CD4-positive, alpha-beta T cell treated with Interleukin-12 subunit alpha and Interleukin-12 subunit beta, for 1 hour (primary cell): ENCODE results near the gene ELP4.
"Not testable (repeated sequence)": the region's sequence is repeated elsewhere in the genome, so short reads cannot be mapped to it uniquely, and the experiment has no call there.

Experiments
- DNase-seq: peaks from one replicate; pipeline ENCODE4 v3.0.0-alpha.2; 2020

Gene ELP4

GRCh38 chr11:31649129-31649966 lies 139.8 kb downstream of the ELP4 start:
- no peak for DNase-seq

GRCh38 chr11:31651208-31651607 lies 141.6 kb downstream of the ELP4 start:
- no peak for DNase-seq

DNA sequence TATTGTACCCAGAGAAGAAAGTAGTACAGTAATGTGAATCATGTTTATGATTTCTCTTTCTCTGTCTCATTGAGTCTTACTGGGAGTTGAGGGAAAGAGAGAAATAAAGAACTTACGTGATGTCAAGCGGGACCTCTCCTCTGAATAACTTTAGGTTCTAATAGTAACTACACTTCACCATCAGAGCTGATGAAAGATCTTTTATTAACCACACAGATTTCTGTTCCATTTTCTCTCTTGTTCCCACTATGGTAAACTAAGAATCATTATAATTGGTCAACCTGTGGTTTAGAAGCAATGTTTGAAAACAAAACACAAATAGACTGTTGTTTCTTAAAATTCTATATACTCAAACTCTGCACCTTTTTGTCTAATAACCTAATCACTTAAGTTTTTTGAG lies 142.3 kb downstream of the ELP4 start:
- DNase-seq = no peak

- DNase-seq = no peak
Observed at GRCh38 chr11:31652528-31652927, 143.0 kb downstream of the ELP4 start.

- DNase-seq = no peak
Observed at GRCh38 chr11:31655483-31655882, 145.9 kb downstream of the ELP4 start.

- no peak for DNase-seq
Observed at GRCh38 chr11:31656051-31656450, 146.5 kb downstream of the ELP4 start.

GRCh38 chr11:31657091-31657490 lies 147.5 kb downstream of the ELP4 start:
- DNase-seq = no peak

DNA sequence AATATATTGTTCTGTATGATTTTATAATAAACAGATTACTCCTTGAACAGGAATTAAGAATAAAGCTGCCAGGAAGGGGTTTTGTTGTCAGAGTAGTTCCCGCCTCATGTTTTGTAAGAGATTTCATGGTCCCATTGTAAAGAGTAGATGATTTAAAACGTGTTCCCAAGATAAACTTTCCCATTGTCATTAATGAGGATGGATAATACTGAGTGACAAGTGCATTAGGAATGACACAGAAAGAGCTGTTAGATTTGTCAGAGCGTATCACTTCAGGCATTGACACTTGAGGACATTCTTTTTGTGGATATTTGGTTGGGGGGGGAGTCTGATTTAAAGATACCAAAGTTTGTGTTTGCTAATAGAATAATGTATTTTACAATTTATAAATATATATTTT lies 154.6 kb downstream of the ELP4 start:
- no peak for DNase-seq

DNA sequence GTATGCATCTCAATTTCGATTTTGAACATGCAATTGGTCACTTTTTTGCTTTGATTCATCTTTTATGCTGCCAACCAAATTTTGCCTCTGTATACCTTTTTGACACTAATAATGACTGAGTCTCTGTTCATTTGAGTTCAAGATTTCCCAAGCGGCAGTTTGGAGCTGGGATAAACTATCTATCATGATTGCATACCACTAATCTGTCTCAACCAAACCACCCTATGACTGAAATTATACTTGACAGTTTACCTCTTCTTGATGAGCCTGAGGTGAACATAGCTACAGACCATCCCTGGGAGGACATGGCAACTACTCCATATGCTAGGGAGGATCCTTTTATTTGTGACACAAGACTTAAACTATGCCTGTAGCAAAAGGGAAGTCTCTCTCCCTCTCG lies 155.4 kb downstream of the ELP4 start:
- no peak for DNase-seq

DNA sequence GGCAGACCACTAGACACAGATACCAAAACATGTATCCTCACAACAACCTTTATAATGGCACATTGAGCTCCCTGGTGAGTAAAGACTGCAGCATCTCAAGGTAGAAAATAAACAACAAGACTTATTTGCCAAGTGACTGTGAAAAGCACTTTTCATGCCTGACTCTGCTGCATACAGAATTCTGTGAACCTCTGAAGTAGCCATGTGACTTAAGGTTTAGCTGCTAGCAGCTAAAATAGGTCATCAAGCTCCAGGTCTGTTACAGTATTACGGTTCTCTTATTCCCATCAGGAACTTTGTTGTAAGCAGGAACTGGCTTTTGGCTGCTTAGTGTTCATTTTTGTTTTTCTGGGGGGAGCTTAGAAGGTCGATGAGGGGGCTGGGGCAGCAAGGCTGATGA lies 162.1 kb downstream of the ELP4 start:
- DNase-seq = no peak

DNA sequence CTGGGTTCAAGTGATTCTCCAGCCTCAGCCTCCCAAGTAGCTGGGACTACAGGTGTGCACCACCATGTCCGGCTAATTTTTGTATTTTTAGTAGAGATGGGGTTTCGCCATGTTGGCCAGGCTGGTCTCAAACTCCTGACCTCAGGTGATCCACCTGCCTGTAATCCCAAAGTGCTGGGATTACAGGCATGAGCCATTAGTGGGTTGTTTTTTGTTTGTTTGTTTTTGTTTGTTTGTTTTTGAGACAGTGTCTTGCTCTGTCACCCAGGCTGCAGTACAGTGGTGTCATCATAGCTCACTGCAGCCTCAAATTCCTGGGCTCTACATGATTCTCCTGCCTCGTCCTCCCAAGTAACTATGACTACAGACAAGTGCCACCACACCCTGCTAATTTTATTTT lies 163.5 kb downstream of the ELP4 start:
- DNase-seq = not testable (repeated sequence)

GRCh38 chr11:31676280-31676982 lies 166.9 kb downstream of the ELP4 start:
- DNase-seq = no peak

- no peak for DNase-seq
Observed at GRCh38 chr11:31680770-31681169, 171.2 kb downstream of the ELP4 start.

DNA sequence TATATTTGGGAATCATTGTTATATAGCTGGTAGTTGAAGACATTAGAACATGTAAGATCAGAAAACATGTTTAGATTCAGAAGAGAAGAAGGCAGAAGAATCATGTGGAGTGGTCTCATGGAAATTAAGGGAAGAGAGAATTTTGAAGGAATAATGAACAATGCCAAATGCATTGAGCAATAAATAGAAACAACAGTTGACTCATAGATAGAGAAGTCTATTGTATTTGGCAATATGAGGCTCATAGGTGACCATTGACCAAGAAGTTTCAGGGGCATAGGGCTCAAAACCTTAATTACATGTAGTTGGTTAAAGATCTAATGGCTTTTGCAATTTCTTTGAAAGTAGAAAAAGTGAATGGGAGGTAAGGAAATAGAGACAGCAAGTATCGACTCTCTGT lies 177.7 kb downstream of the ELP4 start:
- no peak for DNase-seq

DNA sequence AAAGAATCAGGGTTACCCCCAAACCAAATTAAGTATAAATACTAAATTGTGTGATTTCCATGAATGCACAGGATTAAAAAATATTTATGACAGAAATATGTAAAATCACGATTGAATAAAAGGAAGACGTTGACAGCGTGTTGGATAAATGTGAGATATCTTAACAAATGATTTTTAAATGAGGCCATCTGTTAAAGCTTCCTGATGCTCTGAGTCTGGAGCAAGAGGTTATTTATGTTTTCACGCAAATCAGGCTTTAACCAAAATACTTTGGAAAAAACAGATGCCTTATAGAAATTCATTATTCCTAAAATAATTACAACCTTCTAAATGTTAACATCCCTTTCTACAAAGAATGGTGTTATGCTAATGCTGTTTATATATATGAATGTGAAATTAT lies 178.3 kb downstream of the ELP4 start:
- DNase-seq = no peak

DNA sequence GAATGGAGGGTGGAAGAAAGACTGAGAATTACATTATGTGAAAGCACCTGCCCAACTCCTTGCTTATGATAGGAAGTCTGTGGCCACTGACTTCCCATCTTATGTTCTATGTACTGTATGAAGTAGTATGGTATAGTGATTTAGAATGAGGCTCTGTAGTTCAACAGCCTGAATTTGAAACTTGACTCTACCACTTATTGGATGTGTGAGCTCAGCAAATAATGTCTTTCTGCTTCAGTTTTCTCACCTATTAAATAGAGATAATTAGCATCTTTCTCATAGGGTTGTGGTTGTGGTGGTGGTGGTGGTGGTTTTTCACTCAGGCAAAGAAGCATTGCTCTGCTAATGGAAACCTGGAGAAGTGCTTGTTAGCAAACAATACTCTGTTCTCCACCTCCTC lies 180.0 kb downstream of the ELP4 start:
- DNase-seq = no peak

DNA sequence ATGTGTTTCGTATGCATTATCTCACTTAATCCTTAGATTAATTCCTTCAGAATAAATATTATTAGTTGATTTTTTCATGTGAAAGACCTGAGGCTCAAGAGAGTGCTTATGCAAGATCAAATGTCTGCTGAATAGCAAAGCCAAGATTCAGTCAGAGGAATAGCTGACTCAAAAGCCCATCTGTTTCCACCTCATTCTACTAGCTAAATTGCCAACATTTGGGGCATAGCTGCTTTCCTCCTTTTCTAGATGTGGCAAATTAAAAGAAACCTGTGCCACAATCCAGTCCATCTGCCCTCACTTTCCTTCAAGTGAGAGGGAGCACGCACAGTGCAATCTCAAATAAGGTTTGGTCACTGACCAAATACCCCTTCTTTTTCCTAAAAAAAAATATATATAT lies 180.5 kb downstream of the ELP4 start:
- DNase-seq = no peak

GRCh38 chr11:31690516-31690915 lies 180.9 kb downstream of the ELP4 start:
- no peak for DNase-seq

- DNase-seq = no peak
Observed at GRCh38 chr11:31692466-31692865, 182.9 kb downstream of the ELP4 start.

GRCh38 chr11:31697049-31697448 lies 187.5 kb downstream of the ELP4 start:
- not testable (repeated sequence) for DNase-seq

GRCh38 chr11:31699066-31699465 lies 189.5 kb downstream of the ELP4 start:
- no peak for DNase-seq

GRCh38 chr11:31702966-31703365 lies 193.4 kb downstream of the ELP4 start:
- DNase-seq = no peak

GRCh38 chr11:31706357-31706756 lies 196.8 kb downstream of the ELP4 start:
- DNase-seq = no peak

DNA sequence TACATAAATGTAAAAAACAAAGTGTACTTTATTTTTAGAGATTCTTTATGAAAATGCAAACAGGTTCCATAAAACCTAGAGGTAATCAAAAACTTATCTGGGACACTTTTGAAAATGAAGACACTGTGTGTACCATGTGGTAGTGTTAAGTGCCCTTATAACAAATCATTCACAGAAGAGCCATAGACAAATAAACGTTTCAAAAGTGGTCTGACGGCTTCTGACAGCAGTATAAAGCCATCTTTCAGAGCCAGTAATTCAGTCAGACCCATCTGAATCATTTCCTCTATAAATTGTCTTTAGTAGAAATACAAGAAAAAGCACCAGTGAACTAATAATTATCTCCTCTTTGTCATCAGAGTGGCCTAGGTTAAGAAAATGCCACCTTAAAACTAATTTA lies 201.6 kb downstream of the ELP4 start:
- DNase-seq = no peak

DNA sequence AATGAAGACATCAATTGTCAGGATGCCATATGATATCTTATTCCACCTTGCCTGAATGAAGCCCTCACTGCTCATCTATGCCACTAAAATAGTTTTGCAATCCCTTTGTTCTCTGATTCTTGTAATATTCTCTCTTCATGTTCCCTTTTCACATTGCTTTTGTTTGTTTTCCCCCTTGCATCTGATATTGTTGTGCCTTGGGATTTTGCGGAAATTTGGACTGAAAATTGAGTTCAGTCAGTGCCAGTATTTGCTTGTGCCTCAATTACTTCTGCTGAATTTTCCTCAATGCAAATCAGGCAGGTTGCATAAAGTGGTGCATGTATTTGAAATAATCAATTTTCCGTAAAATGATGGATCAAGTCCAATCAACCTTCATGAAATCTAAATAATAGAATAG lies 203.3 kb downstream of the ELP4 start:
- no peak for DNase-seq
